ENCODE data around the gene WFDC5. TPM values are rescaled to one million over a fixed set of nuclear protein-coding genes. Genes with fewer than 3 reads are reported as not detected.

Gene WFDC5
- total and polyA plus RNA-seq, 2 donors (not counting 3 experiments of a cell fraction or from before 2014, with no cell fraction given): not detected

DNA sequence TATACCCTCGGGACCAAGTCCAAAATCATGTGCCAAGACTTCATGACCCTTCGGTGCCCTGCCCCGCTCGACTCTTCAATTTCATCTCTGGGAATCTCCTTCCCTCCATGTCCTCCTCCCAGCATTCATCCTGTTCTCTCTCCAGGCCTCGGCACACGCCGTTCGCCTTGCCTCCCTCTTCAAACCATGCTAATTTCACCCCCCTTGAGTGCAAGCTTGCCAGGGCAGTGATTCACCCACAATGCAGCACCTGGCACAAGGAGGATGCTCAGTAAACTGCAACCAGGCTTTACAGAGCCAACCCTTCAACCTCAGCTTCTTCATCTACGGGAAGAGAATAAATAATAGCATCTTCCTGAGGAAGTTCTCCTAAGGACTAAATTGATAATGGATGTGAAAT lies 18.2 kb downstream of the WFDC5 start:
- H3K27ac ChIP-seq (ENCODE audit: insufficient read depth, low read depth, low read length): no peak overlapping the region
- dilution Hi-C loops (cut with MboI; ENCODE audit: extremely low pct_ligation_motif_present, low sequenced_read_pairs): no loop called here
- H3K4me2 ChIP-seq (ENCODE audit: insufficient read depth, low read length): no peak overlapping the region
- intact Hi-C loops (cut with micrococcal nuclease): loop anchor here (1.0 to 5.0 kb wide), 6 partner anchors 16 to 676 kb away; partner anchors contain the start of genes KCNK15, TOMM34 and YWHAB
- ChIA-PET POLR2A (no interaction called here), CTCF (interaction anchor here (0.7 to 12.2 kb wide), 30 partner anchors 10 to 675 kb away, joined by 3 to 411 read pairs (median 6); partner anchors contain the start of gene WFDC5)
- H3K4me3 ChIP-seq (replicated peaks in 1 of 3; ENCODE audit: insufficient read depth in 1 of 3, low read depth in 1 of 3, low read length in 3 of 3): no peak overlapping the region
- TF ChIP-seq FOS (IDR thresholded peaks at IDR 0.05; ENCODE audit: borderline replicate concordance, insufficient read depth, low read length) (no peak), POLR2A (IDR thresholded peaks at IDR 0.05; ENCODE audit: low read depth, low read length) (no peak), MYC (IDR thresholded peaks at IDR 0.05; ENCODE audit: low read depth, low read length) (no peak), POLR2AphosphoS5 (IDR thresholded peaks at IDR 0.05; ENCODE audit: insufficient read depth, low read depth, low read length) (no peak), JUN (IDR thresholded peaks at IDR 0.05; ENCODE audit: borderline replicate concordance, insufficient read depth, insufficient read length, low read depth) (no peak), CTCF (IDR thresholded peaks at IDR 0.05; ENCODE audit: extremely low read depth in 1 of 2, insufficient read depth in 1 of 2, low read depth in 1 of 2, low read length in 2 of 2) (no peak), GATA2 (IDR thresholded peaks at IDR 0.05; ENCODE audit: insufficient read depth, insufficient read length, low read depth, low read length) (no peak), EZH2 (IDR thresholded peaks at IDR 0.05; ENCODE audit: borderline replicate concordance, low read depth, low read length, severe bottlenecking) (no peak)
- TF ChIP-seq, protein P1, sequence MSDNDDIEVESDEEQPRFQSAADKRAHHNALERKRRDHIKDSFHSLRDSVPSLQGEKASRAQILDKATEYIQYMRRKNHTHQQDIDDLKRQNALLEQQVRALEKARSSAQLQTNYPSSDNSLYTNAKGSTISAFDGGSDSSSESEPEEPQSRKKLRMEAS (IDR thresholded peaks at IDR 0.05; ENCODE audit: insufficient read depth, insufficient read length): no peak
- no peaks in the 10 kb centered on the region for H3K9me3 ChIP-seq (replicated peaks; ENCODE audit: control insufficient read depth, insufficient read depth, low read length)
- H3K9ac ChIP-seq (replicated peaks; ENCODE audit: extremely low read depth, insufficient read depth, low read length): no peak overlapping the region
- BruUV-seq (replicated peaks): no TSS peak
- no peaks in the 10 kb centered on the region for H3K79me2 ChIP-seq (ENCODE audit: control insufficient read depth, insufficient read depth, low read length)
- H3K4me1 ChIP-seq (ENCODE audit: control insufficient read depth, extremely low read depth, insufficient read depth, low read length): peaks cover 3% of the 10 kb centered on the region
- H3K36me3 ChIP-seq (ENCODE audit: control insufficient read depth in 2 of 2, extremely low read depth in 1 of 2, insufficient read depth in 2 of 2, low read length in 2 of 2): no peaks in the 10 kb centered on the region
- no peaks in the 10 kb centered on the region for H3K9me1 ChIP-seq (replicated peaks; ENCODE audit: control insufficient read depth, extremely low read depth, insufficient read depth, low read length)
- no peak for FAIRE-seq
- H4K20me1 ChIP-seq (replicated peaks; ENCODE audit: control insufficient read depth, extremely low read depth, insufficient read depth, low read length): no peaks in the 10 kb centered on the region
- H2AFZ ChIP-seq (ENCODE audit: low read depth, low read length): no peak overlapping the region
- no peak for DNase-seq (ENCODE audit: low read depth, low spot score)
- peaks cover 23 to 30% of the 10 kb centered on the region in 2 experiments for H3K27me3 ChIP-seq (ENCODE audit: control insufficient read depth in 2 of 2, insufficient read depth in 2 of 2, low read length in 2 of 2)
